ENCODE data around the gene WBP11.

The WBP11 gene

DNA sequence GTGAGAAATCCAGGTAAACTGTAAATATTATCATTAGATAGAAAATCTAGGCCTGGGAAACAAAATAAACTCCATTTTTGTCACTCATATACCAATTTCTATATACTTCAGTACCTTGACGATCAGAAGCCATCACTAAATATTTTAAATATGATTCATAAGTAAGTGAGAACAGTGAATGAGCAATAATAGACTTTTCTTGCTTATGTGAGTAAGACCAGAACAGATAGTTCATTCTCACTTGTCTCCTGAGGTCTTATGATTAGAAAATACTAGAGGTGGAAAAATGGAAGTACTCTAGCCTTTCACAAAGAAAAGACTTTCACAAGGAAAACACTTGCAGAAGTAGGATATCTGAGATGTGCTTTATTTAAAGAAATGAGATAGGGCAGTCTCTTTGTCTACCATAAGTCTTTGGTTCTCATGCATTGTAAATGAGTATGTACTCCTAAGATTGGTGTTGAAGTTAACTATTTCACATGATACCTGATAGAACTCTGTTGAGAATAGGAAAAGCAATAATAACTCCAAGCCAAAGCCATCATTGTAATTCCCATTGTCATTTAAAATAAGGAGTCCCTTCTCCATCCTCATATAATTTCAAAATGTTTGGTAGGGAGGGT, 20.8 kb upstream of the WBP11 start:
- DNase-seq (ENCODE audit: low read depth in 2 of 2) = no peak

DNA sequence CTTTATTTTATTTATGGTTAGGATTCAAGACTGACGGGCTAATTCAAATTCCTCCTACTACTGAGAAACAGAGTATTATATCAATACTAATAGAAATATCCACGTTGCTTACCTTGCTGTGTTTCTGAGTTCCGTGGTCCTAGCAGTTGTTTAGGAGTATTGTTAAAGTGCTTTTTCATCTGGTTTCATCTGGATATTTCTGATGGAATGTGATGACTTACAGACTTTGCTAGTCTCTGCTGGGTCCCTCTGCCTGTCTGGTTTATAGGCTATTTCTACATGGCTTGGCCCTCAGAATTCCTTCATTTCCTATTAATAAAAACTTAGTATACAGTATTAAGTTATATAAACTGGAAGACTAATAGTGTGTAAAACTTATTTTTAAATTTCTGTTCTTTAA, 10.7 kb upstream of the WBP11 start, which contains the start of gene SMCO3:
Gene SMCO3 (minus strand): TSS at position 169 of the 400 bp plus-strand sequence. CDS start 7,502 bp downstream, outside the sequence.
- no peak for DNase-seq (ENCODE audit: low read depth in 2 of 2)

DNA sequence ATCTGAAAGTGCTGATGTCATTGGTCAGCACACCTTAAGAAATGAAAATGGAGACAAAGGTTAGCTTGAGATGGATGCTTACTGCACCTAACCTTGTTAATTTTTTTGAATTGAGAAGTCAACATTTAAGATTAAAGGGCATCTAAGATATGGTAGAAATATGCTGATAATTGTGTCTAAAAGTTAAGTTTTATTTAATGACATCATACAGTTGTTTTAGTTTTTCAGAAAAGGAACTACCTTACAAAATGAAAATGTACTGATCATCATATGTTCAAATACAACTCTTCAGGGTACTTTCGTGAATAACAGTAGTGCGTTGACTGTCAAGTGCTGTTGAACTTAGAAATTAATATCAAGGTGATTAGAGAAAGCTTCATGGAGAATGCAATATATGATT, 8.2 kb upstream of the WBP11 start:
- no peak for DNase-seq (ENCODE audit: low read depth in 2 of 2)

DNA sequence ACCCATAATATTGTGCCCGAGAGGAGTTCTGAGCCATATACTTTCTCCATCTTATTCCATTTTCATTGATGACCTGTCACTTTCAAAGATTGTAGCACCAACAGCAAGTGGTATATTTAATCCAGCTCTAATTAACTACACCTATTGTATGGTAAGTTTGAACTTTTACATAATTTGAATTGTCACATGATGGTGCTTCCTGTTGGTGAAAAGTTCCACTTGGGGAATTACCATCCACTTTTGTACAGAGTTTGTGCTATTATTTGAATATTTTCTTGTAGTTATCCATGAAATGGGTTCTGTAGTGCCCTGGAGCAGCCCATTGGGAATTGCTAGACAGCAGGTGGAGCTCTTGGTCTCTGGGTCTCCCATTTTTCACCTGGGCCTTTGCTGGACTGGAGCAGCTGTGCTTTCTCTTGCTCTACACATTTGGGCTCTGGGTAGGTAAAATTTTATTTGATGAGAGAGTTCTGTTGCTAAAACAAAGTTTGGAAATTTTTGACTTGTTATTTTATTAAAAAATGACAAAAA, 7.7 kb upstream of the WBP11 start:
- no peak for DNase-seq (ENCODE audit: low read depth in 2 of 2)

DNA sequence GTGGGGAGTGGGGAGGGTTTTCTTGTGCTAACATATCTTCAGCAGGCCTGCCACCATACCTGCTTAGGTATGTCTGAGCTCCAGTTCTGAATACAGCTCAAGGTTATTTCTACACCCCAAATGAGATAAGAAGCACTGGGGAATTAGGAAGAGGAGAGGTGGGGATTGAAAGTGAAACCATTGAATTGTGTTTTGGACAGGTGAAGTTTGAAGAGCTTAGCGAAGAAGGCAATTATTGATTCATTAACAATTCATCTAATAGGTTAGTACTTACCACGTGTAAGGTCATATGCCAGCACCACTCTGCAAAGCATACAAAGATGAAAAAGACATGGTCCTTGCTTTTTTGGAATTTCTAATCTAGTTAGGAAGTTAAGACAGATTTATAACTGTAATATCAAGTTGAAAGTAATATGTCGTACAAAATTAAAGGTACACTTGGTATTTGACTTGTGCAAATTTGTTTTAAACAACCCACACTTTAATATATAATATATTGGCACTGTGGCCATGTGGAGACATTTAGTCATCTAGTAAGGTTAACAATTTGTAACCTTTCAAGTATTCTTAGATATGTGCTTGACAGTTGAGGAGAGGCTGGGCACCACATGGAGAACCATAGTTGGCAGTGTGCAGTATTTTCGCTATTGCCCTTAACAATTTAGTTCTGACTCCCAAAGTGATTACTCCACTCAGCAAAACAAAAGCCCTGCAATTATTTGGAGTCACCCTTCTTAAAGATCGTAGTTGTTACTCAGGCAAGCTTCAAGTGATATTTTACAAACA, 7.1 kb upstream of the WBP11 start:
- DNase-seq (ENCODE audit: low read depth in 2 of 2) = no peak

DNA sequence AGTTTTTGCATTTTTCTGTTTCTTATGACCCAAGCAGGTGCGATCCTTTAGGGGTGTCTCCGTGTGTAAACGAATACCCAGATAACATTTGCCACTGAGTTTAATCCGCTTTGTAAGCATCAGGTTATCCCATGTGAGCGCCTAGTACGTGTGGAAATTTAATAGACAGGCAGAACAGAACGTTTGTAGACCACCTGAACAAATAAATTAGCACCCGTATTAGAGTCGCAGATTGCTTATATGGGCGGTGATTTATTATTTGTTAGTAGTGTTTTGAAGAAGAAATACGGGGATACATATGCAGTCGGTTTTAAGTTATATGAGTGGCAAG, 517 bp upstream of the WBP11 start:
- no peak for DNase-seq (ENCODE audit: low read depth in 2 of 2)

DNA sequence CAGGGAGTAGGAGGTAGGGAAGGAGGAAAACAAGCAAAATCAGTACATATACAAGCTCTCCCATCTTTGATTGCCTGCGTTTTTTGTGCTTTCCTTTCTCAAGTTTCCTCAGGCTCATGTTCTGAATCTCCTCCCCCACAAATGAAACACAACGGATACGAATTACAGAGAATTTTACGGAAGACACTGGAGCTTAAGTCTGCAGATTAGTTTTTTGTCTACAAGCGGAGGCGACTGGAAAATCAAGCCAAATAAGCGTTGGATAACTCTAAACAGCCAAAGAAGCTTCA, 612 bp downstream of the WBP11 start:
- DNase-seq (ENCODE audit: low read depth in 2 of 2) = no peak

DNA sequence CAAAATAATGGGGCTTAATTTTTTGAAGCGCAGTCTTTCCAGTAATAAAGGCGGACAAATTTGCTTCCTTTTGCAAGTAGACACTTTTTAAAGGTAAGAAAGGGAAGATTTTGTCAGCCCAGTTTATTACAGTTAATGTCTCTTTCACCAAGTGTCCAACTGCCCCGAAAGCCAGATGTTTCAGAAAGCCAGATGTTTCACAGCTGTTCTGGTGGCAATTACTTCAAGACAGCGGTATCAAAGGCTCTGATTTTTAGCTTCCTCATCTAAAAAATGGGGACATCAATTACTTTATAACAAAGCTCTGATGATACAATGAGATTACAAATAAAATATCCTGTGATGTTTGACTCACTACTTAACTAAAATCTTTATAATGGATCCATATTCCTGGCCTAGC, 1.0 kb downstream of the WBP11 start:
- no peak for DNase-seq (ENCODE audit: low read depth in 2 of 2)

DNA sequence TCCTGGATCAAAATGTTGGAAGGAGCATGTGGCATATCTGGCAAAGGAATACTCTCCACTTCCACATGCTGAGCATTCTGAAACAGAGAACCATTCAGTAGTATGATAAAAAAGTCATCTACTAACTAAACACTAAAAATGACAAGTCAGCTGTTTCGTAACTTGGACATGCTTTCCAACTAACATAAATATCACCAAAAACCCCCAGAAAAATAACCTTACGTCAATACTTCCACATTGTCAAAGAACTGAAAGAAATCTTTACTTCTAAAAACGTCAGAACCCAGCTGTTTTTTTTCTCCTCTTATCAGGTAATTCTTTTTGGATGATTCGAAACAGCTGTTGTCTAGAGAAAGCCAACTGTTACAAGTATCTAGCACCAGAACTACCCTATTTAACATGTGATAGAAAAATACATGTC, 8.2 kb downstream of the WBP11 start:
- DNase-seq (ENCODE audit: low read depth in 2 of 2) = no peak

DNA sequence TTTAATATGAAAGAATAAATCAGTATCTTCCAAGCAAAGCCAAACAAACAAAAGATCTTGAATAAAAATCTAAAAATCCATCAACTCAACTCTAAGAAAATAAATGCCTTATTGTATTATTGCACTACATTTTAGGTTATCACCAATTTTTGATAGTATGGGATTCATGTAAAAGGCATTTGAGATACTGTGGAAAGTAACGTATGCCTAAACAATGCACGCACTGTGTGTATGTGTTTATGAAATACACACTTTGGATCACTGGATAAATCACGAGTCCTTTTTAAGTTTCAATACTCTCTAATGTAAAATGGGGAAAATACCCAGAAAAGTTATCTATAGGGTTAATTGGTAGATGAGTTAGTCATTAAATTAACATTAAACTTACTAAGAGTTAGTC, 17.7 kb downstream of the WBP11 start:
- DNase-seq (ENCODE audit: low read depth in 2 of 2) = no peak

DNA sequence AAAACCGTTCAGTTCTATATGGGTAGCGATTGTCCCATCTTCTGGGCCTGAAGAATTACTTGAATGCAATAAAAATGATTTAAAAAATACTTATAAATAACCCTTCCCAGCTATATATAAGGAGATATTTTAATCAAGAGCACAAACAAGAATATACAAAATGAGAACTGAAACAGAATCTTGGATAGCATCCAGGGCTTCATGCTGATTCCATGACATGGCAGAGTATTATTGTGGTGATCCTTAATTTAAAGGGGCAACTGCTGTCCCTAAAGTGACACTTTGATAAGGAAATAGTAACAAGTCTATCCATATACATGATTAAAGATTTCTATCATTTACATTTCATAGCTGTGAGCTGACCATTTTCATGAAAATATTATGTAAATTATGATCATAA, 18.8 kb downstream of the WBP11 start:
- no peak for DNase-seq (ENCODE audit: low read depth in 2 of 2)

DNA sequence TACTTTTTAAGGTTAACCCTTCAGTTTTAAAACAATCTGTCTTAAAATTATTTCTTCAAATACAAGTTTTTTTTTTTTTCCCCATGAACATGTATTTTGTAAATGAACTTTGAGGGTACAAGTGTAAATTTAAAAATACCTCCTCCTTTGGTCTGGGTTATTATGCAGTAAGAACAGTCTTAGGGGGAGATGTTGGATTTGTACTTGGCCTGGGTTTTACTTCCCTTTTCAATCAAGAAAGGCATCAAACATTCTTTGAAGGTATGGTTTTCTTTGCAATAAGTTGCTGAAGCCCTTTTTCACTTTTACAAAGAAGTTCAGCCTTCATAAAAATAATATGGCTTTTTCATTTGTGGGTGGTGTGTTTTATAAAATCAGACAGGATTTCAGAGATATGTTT, 20.5 kb downstream of the WBP11 start:
- no peak for DNase-seq (ENCODE audit: low read depth in 2 of 2)

DNA sequence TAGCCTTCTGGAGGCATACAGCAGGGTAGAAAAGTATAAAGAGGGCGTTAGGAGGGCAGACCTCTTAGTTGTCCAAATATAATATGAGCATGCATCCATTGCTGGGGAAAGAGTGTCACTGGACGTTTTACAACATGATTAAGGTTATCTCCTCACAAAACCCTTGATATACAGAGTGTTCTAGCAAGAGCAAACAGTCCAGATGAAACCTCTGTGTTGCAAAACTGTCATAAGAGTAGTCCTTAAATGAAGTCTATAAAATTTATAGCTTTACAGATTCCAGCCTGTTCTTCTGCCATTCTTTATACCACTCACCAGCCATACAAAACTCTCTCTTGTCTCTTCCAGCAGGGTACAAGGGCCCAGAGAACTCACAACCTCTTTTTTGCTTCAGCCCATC, 21.7 kb downstream of the WBP11 start:
- DNase-seq (ENCODE audit: low read depth in 2 of 2) = no peak

DNA sequence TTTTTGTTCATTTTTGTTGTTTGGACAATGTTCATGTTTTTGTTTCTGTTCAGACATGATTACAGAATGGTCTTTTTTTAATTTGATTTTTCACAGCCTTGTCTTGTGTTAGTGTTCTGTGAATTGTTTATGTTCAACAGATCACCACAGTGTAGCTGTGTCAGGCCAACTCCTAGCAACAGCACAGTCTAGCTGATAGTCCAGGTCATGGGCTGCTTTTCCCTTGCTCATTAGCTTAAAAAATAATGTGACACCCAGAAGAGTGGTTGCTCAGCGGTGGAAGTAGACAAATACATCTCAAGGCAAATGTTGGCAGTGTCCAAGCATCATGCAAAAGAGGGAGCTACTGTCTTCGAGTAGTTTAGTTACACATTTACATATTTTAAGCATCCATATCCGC, 22.4 kb downstream of the WBP11 start:
- DNase-seq (ENCODE audit: low read depth in 2 of 2) = no peak

DNA sequence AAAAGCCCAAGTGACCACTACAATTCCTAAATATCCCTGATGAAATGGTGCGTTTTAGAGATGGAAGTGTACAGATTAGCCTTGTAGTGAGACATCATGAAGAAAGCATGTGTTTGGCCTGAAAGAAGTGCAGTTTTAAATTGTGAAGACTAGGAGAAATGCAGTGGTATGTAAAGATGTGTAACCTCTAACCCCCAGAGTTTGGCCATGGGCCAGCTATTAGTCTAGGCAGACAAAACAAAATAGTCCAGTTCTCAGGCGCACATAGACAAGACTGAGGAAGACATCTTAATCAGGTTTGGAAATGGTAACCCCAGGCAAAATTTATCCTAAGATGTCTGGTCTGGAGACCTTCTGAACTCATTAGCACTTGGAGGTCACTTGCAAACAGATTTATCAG, 23.4 kb downstream of the WBP11 start:
- DNase-seq (ENCODE audit: low read depth in 2 of 2) = no peak

DNA sequence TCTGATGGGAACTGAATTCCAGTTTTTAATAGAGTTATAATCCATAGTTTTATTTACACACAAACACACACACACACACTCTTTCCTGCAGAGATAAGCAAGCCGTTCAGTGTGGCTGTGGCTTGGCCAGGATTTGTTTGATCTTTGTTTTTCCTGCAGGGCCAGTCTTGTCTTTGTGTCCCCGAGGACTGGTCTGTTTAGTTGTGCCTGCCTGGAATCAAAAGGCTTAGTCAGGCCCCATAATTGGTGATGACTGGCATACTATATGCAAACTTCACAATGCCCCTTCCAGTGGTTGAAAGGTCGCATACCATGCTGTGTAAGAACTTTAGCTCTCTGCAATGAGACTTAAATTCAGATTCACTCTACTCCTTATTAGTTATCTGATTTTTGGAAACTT, 26.0 kb downstream of the WBP11 start:
- no peak for DNase-seq (ENCODE audit: low read depth in 2 of 2)

DNA sequence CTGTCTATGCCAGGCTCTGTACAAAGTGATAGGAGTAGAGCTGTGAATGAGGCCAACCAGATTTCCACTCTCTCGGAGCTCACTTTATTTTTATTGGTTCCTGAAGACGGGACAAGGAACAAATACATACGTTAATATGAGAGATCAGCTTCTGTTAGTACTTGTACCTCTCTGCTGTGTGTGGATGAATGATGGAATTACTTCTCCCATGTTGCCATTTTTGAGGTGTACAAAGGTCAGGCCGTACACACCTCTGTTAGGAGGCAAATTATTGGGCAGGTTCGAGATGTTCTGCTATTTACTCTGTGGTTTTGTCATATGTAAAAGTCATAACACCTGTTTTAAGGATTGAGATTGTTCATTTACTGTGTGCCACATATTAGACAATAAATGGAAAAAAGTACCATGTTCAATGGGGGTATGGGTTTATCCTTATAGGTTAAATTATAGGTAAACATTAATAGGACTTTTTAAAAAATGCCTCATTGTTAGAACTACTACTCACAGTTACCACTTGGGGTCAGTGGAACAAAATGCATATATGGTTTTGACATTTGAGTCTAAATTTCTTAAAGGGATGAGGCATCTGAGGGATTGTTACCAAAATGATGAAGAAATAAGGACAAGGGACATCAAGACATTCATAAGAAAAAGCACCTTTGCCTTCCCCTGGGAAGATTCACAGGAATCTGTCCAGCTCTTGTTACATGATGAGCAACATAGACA, 26.9 kb downstream of the WBP11 start:
- DNase-seq (ENCODE audit: low read depth in 2 of 2) = no peak

DNA sequence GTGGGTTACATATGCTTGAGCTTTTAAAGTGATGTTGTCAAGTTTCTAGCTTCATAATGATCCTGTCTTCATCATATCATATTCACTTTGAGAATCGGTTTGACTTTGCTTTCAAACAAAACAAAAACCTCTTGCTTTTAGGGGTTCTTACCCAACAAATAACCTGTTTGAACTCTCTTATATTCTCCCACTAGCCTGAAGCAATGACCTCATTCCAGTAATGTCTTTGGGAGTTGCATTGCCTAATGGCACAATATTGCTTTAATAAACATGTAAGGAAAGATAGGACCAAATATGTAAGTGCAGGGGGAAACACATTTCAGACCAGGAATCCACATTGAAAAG, 27.7 kb downstream of the WBP11 start:
- DNase-seq (ENCODE audit: low read depth in 2 of 2) = no peak

DNA sequence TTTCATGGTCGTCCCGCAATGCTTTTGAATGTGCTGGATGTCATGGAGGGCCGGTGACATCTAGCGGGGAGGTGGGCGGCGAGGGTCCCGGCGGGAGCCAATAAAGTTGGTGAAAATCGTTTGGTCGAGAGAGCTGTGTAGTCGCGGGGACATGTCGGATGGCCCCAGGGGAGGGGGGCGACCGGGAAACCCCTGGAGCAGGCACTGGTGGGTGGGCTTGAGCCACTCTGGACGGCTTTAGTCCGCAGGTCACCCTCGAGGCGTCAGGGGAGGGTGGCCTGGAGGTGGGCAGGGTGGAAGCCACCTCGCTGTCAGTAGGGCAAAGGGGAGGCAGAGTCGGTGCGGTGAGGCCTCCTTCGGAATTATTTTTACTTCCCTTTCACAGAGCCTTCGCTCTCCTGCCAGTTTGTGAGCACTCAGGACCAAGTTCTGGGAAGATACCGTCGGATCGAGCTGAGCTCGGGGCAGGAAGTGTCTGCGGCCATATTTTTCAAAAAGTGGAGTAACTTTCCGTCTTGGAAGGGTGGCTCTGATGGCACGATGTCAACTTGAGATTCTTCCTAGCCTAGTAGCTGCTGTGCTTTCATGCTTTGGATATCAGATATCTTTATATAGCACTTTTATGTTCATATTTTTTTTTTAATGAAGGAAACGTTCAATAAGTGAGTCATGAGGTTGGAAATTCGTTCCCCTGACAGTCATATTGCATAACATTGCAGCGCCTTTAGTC, 28.2 kb downstream of the WBP11 start:
- DNase-seq (ENCODE audit: low read depth in 2 of 2) = no peak

DNA sequence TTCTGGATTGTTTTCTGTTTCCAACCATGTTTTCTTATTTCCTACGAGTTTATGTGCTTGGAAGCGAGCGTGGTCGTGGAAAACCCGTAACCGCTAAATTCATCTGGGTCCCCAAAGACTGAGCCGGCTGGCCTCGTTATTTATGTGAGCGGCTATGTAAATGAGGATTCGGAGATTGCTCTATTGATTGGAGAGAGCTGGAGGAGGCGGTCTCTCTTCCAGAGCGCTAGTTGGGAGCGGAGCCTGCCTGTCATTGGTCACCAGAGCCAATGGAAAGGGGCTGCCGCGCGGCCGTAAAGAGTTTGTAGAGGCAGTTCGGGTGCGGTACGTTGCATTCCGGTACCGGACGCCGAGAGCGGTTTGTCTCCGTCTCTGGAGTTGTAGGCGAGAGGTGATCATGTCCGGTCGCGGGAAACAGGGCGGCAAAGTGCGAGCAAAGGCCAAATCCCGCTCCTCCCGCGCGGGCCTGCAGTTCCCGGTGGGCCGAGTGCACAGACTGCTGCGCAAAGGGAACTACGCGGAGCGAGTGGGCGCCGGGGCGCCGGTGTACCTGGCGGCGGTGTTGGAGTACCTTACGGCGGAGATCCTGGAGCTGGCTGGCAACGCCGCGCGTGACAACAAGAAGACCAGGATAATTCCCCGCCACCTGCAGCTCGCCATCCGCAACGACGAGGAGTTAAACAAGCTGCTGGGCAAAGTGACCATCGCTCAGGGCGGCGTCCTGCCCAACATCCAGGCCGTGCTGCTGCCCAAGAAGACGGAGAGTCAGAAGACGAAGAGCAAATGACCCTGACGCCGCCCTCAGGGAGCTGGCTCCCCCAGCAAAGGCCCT, 29.0 kb downstream of the WBP11 start:
- DNase-seq (ENCODE audit: low read depth in 2 of 2) = peak; percentile 65 to 75

DNA sequence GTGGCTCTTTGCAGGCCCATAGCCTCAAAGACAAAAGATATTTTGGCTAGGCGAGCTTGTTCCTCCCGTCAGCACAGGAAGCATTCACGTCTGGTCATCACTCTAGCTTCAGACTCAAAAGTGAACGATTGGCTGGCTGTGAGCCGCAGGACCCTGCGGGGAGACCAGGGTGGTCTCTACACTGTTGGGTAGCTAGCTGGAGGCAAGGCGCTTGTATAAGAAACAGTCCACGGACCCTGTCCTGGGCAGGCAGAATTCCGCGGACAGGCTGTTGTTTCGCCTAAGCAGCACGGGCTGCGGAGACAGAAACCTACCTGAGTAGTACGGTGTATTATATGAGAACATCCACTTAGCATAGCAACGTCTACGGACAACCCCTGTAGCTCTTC, 29.6 kb downstream of the WBP11 start:
- DNase-seq (ENCODE audit: low read depth in 2 of 2) = no peak

DNA sequence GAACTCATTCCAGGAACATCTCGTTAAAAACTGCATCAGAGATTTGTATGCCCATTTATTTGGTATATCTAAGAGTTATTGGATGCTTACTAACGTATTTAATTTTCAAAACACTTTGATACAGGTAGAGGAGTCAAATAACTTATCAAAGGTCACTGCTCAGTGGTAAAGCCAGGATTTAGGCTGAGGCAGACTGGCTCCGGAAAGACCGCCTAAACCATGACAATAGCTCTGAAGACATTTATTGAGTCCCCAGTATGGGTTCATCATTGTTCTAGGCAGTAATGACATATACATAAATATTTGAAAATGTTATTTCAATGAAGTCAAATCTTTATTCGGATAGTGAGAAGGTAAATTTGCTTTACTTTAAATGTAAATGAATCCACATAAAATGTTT, 30.3 kb downstream of the WBP11 start:
- DNase-seq (ENCODE audit: low read depth in 2 of 2) = no peak
